Activated CD4-positive, alpha-beta memory T cell treated with anti-CD3 and anti-CD28 coated beads, Interleukin-2, amount 10 ng/mL, durations not matched to agents 7 days and 5 days (primary cell): ENCODE measurements around the gene PRKAG2. TPM values are rescaled to one million over a fixed set of nuclear protein-coding genes. Genes with fewer than 3 reads are reported as not detected.

Experiments
- CTCF ChIA-PET: fragments of 350-600 bp; sonication (Branson Sonifier 250); formaldehyde crosslinking; loops from one replicate; lab custom pipeline; 2021; ENCODE audit warnings: antibody characterized with exemption, inconsistent platforms; lab: Charles Lee
- POLR2A ChIA-PET: fragments of 350-600 bp; sonication (Branson Sonifier 250); formaldehyde crosslinking; loops from one replicate; lab custom pipeline; 2021; ENCODE audit warnings: antibody characterized with exemption; lab: Charles Lee
- DNase-seq: peaks from one replicate; pipeline ENCODE4 v3.0.0-alpha.2; 2020
- H3K27ac Mint-ChIP-seq: one replicate; pipeline ENCODE4 v1.8.0; 2021; ENCODE audit warnings: mild to moderate bottlenecking, mixed read lengths
- H3K27me3 Mint-ChIP-seq: one replicate; pipeline ENCODE4 v1.8.0; 2021; ENCODE audit warnings: mixed read lengths
- H3K36me3 Mint-ChIP-seq: one replicate; pipeline ENCODE4 v1.8.0; 2021; ENCODE audit warnings: low read depth, mixed read lengths
- H3K4me1 Mint-ChIP-seq: one replicate; pipeline ENCODE4 v1.8.0; 2021; ENCODE audit warnings: mixed read lengths
- H3K4me3 Mint-ChIP-seq: one replicate; pipeline ENCODE4 v1.8.0; 2021; ENCODE audit warnings: mild to moderate bottlenecking, mixed read lengths
- H3K9me3 Mint-ChIP-seq: one replicate; pipeline ENCODE4 v1.8.0; 2021; ENCODE audit warnings: mixed read lengths
- total RNA-seq, 2 experiments: library from RNA; stranded (reverse); gene quantifications; one replicate each; pipeline ENCODE4 v1.2.3, GENCODE V29; 2021

The PRKAG2 gene
- total RNA-seq, 2 experiments from 2014 or later = 25.4 to 33.7 TPM

GRCh38 chr7:151742713-151743480 is 134.0 kb downstream of the PRKAG2 start:
- Mint-ChIP-seq H3K9me3 (no peaks in the 10 kb centered on the region), H3K36me3 (no peaks in the 10 kb centered on the region), H3K4me1 (peaks cover 22% of the 10 kb centered on the region), H3K27me3 (no peaks in the 10 kb centered on the region), H3K4me3 (no peak overlapping the region), H3K27ac (no peak overlapping the region)
- CTCF ChIA-PET = no interaction called here
- POLR2A ChIA-PET = no interaction called here
- no peak for DNase-seq

DNA sequence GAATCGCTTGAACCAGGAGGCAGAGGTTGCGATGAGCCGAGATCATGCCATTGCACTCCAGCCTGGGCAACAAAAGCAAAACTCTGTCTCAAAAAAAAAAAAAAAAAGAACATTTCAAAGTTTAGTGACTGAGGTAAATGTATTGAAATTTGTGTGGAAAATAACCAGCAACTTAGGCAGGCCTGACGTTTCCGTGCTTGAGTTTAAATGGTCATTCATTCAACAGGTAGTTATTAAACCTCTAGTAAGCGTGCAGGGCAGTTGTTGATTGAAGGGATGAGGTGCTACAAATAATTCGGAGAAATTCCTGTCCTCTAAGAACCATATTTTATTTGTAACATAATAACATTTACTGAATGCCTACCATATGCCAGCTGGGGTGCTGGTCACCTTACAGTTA is 135.3 kb downstream of the PRKAG2 start:
- no peaks in the 10 kb centered on the region for H3K9me3 Mint-ChIP-seq
- no peaks in the 10 kb centered on the region for H3K27me3 Mint-ChIP-seq
- ChIA-PET CTCF (no interaction called here), POLR2A (no interaction called here)
- H3K4me1 Mint-ChIP-seq = peaks cover 15% of the 10 kb centered on the region
- H3K27ac Mint-ChIP-seq = no peak overlapping the region
- no peaks in the 10 kb centered on the region for H3K36me3 Mint-ChIP-seq
- no peak for DNase-seq
- H3K4me3 Mint-ChIP-seq = no peak overlapping the region

DNA sequence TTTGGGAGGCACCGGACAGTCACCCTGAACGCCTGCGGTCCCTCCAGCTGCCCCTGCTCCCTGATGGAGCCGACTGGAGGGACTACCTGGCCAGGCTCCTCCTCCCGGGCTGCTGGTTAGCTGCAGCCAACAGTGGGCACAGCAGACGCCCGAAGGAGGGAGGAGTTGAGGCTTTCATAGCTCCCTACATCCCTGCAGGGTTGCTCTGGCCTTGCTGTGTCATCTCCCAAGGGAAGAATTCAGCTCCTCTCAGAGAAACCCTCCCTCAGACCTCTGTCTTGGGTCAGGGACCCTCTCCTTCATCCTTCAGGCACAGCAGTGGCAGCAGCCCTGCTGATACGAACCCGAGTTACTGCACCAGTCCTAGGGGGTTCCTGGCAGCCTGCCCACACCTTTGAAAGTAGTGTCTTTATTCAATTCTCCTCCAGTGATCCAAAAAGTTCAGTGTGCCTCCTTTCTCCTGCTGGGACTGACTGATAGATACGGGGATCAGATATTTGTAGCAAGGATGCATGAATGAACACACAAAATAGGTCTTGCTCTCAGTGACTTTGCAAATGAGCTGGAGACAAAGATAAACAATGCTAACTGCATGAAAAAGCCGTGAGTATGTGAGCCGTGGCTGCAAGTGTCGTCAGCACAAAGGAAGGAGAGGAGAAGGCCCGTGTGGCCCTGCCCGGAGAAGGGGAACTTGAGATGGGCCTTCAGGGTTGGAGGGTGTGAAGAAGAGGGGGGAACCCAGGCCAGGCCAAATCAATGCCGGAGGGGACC is 136.6 kb downstream of the PRKAG2 start:
- H3K9me3 Mint-ChIP-seq = no peaks in the 10 kb centered on the region
- H3K27me3 Mint-ChIP-seq = no peaks in the 10 kb centered on the region
- POLR2A ChIA-PET = no interaction called here
- no peak overlapping the region for H3K27ac Mint-ChIP-seq
- no peaks in the 10 kb centered on the region for H3K36me3 Mint-ChIP-seq
- no peak for DNase-seq
- CTCF ChIA-PET = no interaction called here
- no peak overlapping the region for H3K4me3 Mint-ChIP-seq
- peaks cover 7% of the 10 kb centered on the region for H3K4me1 Mint-ChIP-seq

GRCh38 chr7:151738925-151739324 is 138.0 kb downstream of the PRKAG2 start:
- H3K9me3 Mint-ChIP-seq = no peaks in the 10 kb centered on the region
- ChIA-PET POLR2A (no interaction called here), CTCF (no interaction called here)
- peaks cover 4% of the 10 kb centered on the region for H3K4me1 Mint-ChIP-seq
- H3K27ac Mint-ChIP-seq = no peak overlapping the region
- H3K27me3 Mint-ChIP-seq = no peaks in the 10 kb centered on the region
- no peak for DNase-seq
- no peaks in the 10 kb centered on the region for H3K36me3 Mint-ChIP-seq
- H3K4me3 Mint-ChIP-seq = no peak overlapping the region

GRCh38 chr7:151736403-151736909 is 140.5 kb downstream of the PRKAG2 start:
- DNase-seq = no peak
- POLR2A ChIA-PET = no interaction called here
- Mint-ChIP-seq H3K27me3 (no peaks in the 10 kb centered on the region), H3K4me1 (no peaks in the 10 kb centered on the region), H3K36me3 (no peaks in the 10 kb centered on the region), H3K4me3 (no peak overlapping the region), H3K9me3 (no peaks in the 10 kb centered on the region), H3K27ac (no peak overlapping the region)
- CTCF ChIA-PET = no interaction called here

DNA sequence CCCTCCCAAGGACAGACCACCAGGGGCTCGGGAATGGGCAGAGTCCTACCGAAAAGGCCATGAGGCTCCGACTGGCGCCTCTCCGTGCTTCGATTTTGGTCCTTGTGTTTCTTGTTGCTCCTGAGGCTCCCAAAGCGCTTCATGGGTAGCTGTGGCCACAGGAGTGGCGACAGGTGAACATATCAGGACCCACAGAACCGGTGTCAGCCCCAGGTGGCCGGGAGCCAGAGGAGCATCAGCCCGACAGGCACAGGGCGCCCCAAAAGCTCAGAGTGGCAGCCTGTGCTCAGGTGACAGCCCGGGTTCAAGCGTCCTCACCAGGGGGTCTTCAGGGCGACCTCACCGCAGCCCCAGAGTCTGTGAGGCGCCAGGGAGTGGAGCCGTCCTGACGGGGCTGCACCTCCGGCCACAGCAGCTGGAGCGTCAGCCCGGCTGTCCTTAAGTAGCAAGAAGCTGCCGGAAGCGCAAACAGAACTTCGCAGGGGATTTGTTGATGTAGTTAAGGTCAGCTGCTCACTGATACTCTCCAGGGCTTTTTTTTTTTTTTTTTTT is 141.0 kb downstream of the PRKAG2 start:
- ChIA-PET POLR2A (no interaction called here), CTCF (no interaction called here)
- no peaks in the 10 kb centered on the region for H3K9me3 Mint-ChIP-seq
- H3K27ac Mint-ChIP-seq = no peak overlapping the region
- no peaks in the 10 kb centered on the region for H3K36me3 Mint-ChIP-seq
- no peaks in the 10 kb centered on the region for H3K27me3 Mint-ChIP-seq
- H3K4me1 Mint-ChIP-seq = no peaks in the 10 kb centered on the region
- no peak for DNase-seq
- H3K4me3 Mint-ChIP-seq = no peak overlapping the region

- no peak for DNase-seq
- H3K27me3 Mint-ChIP-seq = no peaks in the 10 kb centered on the region
- no peaks in the 10 kb centered on the region for H3K4me1 Mint-ChIP-seq
- H3K4me3 Mint-ChIP-seq = no peak overlapping the region
- CTCF ChIA-PET = no interaction called here
- POLR2A ChIA-PET = no interaction called here
- no peak overlapping the region for H3K27ac Mint-ChIP-seq
- no peaks in the 10 kb centered on the region for H3K36me3 Mint-ChIP-seq
- H3K9me3 Mint-ChIP-seq = no peaks in the 10 kb centered on the region
Observed at GRCh38 chr7:151735186-151735850, 141.6 kb downstream of the PRKAG2 start.

DNA sequence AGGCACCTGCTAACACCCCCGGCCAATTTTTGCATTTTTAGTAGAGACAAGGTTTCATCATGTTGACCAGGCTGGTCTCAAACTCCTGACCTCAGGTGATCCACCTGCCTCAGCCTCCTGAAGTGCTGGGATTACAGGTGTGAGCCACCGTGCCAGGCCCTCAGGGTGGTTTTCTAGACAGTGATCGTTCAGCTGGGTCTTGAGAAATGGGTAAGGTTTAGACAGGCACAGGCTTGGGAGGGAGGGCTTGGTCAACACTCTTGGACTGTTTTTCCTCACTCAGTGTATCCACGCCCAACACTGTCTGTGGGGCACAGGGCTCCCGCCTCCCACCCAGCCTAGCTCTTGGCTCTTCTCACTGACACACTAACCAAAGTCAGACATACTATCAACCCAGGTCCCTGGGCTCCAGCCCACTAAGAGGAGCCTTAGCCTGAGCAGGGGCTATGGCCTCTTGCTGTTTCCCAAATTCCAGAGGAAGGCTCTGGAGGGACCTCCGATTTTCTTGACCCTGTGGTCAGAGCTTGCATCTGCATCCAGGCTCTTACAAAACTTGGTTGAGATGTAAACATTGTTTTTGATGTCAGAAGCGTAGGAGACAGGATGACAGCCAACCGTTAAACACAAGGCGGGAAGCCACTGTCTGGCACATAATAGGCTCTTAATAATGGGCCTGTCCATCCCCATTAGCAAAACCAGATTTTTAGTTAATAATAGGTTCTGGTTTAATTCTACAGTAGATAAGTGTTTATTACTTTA is 143.9 kb downstream of the PRKAG2 start:
- no peak overlapping the region for H3K4me3 Mint-ChIP-seq
- H3K9me3 Mint-ChIP-seq = no peaks in the 10 kb centered on the region
- H3K4me1 Mint-ChIP-seq = peaks cover 5% of the 10 kb centered on the region
- no peaks in the 10 kb centered on the region for H3K27me3 Mint-ChIP-seq
- ChIA-PET CTCF (no interaction called here), POLR2A (no interaction called here)
- H3K27ac Mint-ChIP-seq = no peak overlapping the region
- no peak for DNase-seq
- no peaks in the 10 kb centered on the region for H3K36me3 Mint-ChIP-seq

DNA sequence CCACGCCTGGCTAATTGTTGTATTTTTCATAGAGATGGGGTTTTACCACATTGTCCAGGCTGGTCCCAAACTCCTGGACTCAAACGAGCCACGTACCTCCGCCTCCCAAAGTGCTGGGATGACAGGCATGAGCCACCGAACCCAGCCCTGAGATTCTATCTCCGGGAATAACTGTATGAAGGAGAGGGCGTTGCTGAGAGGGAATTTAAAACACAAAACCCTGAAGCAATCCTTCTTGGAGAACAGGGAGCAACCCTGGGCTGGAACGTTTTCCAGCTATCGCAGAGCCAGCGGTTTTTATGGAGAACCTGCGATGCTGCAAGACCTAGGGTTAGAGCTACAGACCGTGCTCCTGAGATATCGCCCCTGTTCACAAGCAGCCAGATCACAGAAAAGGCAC is 144.6 kb downstream of the PRKAG2 start:
- H3K4me1 Mint-ChIP-seq = peaks cover 11% of the 10 kb centered on the region
- POLR2A ChIA-PET = no interaction called here
- H3K4me3 Mint-ChIP-seq = no peak overlapping the region
- no peaks in the 10 kb centered on the region for H3K36me3 Mint-ChIP-seq
- H3K9me3 Mint-ChIP-seq = no peaks in the 10 kb centered on the region
- CTCF ChIA-PET = no interaction called here
- no peak overlapping the region for H3K27ac Mint-ChIP-seq
- DNase-seq = no peak
- no peaks in the 10 kb centered on the region for H3K27me3 Mint-ChIP-seq

GRCh38 chr7:151731022-151731441 is 145.9 kb downstream of the PRKAG2 start:
- H3K27ac Mint-ChIP-seq = no peak overlapping the region
- H3K4me3 Mint-ChIP-seq = no peak overlapping the region
- no peaks in the 10 kb centered on the region for H3K9me3 Mint-ChIP-seq
- H3K36me3 Mint-ChIP-seq = no peaks in the 10 kb centered on the region
- CTCF ChIA-PET = no interaction called here
- POLR2A ChIA-PET = no interaction called here
- H3K27me3 Mint-ChIP-seq = no peaks in the 10 kb centered on the region
- DNase-seq = no peak
- peaks cover 20% of the 10 kb centered on the region for H3K4me1 Mint-ChIP-seq

- CTCF ChIA-PET = no interaction called here
- Mint-ChIP-seq H3K27ac (no peak overlapping the region), H3K36me3 (no peaks in the 10 kb centered on the region), H3K9me3 (no peaks in the 10 kb centered on the region), H3K4me1 (peaks cover 20% of the 10 kb centered on the region), H3K27me3 (no peaks in the 10 kb centered on the region), H3K4me3 (no peak overlapping the region)
- POLR2A ChIA-PET = no interaction called here
- no peak for DNase-seq
Observed at GRCh38 chr7:151730591-151730990, 146.3 kb downstream of the PRKAG2 start.

DNA sequence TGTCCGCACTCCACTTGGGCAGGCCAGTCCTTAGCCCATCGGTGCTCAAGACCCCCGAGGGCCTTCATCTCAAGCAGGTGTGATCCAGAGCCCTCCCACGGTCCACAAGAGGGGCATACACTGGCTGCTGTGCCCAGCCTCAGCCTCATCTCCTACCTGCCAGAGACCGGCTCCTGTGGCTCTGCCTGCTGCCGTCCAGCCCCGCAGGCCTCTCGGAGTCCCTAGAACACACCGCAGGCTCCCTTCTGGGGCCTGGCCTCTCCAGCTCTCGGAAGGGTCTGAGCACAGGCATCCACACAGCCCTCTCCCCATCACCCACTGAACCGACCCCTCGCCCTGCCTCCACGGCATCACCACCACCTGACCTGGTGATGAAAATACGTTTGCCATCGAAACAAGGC is 147.4 kb downstream of the PRKAG2 start:
- POLR2A ChIA-PET = no interaction called here
- Mint-ChIP-seq H3K4me1 (peaks cover 20% of the 10 kb centered on the region), H3K36me3 (no peaks in the 10 kb centered on the region), H3K9me3 (no peaks in the 10 kb centered on the region), H3K27ac (no peak overlapping the region), H3K4me3 (no peak overlapping the region), H3K27me3 (no peaks in the 10 kb centered on the region)
- DNase-seq = no peak
- CTCF ChIA-PET = no interaction called here
